ENCODE measurements around the gene ELOVL3.

Gene ELOVL3

DNA sequence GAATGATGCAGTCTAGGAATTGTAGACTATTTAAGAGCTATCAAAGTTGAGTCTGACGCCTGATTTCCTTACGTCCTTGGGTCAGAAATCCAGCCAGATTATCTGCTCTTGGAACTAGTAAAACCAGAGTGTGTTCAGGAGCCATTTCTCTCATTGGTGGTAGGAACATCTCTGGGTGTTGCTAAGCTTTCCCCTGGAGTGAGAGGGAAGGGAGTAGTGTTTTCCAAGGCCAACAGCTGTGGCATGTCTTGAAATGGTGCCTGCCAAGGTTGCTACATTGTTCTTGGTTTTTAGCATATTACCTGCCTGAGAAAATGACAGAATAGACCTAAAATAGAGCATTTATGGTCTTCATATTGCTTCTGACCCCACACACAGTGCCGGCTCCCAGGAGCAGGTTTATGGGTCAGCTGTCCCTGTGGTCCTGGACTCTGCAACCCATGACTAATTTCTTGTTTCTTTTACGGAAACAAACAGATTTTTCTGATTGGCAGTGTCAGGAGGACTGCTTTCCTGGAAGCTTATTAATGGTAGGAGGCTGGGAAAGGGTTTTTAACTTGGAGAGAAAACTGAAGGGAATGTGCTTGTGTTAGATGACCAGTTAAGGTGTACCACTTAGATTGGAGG is 36.8 kb downstream of the ELOVL3 start:
- Histone ChIP-seq H3K36me3 (ENCODE audit: insufficient read depth, low read length) (peaks cover 71% of the 10 kb centered on the region), H3K4me1 (ENCODE audit: insufficient read depth, low read length) (no peaks in the 10 kb centered on the region), H3K27me3 (ENCODE audit: insufficient read depth, low read length, poor library complexity) (no peaks in the 10 kb centered on the region), H3K9me3 (ENCODE audit: insufficient read depth, low read length, severe bottlenecking) (no peaks in the 10 kb centered on the region), H4K20me1 (ENCODE audit: insufficient read depth, low read length) (peaks cover 24% of the 10 kb centered on the region; the same call in 1 of the 2 replicates), H3K27ac (ENCODE audit: low read length) (no peak overlapping the region), H3K4me3 (ENCODE audit: low read depth in 1 of 2, low read length in 2 of 2) (no peak overlapping the region), H3K4me2 (ENCODE audit: insufficient read depth, low read length) (no peak overlapping the region), H3K79me2 (ENCODE audit: insufficient read depth, low read length) (peaks cover 66% of the 10 kb centered on the region), H3K9ac (ENCODE audit: low read depth, low read length) (no peak overlapping the region), H2AFZ (ENCODE audit: low read depth, low read length) (no peak overlapping the region)
- no peak for TF ChIP-seq EZH2 (IDR thresholded peaks at IDR 0.05; ENCODE audit: borderline replicate concordance, low read depth, low read length, severe bottlenecking)
- TF ChIP-seq, protein P1, sequence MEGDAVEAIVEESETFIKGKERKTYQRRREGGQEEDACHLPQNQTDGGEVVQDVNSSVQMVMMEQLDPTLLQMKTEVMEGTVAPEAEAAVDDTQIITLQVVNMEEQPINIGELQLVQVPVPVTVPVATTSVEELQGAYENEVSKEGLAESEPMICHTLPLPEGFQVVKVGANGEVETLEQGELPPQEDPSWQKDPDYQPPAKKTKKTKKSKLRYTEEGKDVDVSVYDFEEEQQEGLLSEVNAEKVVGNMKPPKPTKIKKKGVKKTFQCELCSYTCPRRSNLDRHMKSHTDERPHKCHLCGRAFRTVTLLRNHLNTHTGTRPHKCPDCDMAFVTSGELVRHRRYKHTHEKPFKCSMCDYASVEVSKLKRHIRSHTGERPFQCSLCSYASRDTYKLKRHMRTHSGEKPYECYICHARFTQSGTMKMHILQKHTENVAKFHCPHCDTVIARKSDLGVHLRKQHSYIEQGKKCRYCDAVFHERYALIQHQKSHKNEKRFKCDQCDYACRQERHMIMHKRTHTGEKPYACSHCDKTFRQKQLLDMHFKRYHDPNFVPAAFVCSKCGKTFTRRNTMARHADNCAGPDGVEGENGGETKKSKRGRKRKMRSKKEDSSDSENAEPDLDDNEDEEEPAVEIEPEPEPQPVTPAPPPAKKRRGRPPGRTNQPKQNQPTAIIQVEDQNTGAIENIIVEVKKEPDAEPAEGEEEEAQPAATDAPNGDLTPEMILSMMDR (IDR thresholded peaks at IDR 0.05; ENCODE audit: borderline replicate concordance, extremely low read depth, low read length, poor library complexity, severe bottlenecking): no peak
- DNase-seq (no peak), ATAC-seq (ENCODE audit: insufficient read depth, low read depth) (no peak)

DNA sequence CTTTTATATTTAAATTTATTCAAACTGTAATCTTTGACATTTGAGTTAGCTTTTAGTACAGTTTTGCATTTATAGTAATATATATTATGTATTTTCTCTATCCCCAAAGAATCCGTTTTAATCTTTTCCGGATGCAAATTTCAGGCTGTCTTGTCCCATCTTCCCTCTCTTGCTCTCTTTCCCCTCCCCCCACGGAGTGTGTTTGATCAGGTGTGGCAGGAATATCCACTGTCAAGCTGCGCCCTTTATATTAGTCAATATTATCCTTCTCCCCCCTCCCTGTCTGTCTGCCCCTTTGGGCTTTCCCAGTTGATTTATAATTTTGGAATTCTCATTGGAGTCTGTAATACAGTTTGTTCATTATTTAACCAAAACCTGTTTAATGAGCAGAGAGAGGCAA is 38.3 kb downstream of the ELOVL3 start:
- Histone ChIP-seq H3K4me3 (ENCODE audit: low read depth in 1 of 2, low read length in 2 of 2) (no peak overlapping the region), H3K9ac (ENCODE audit: low read depth, low read length) (no peak overlapping the region), H3K27ac (ENCODE audit: low read length) (no peak overlapping the region), H3K79me2 (ENCODE audit: insufficient read depth, low read length) (peaks cover 69% of the 10 kb centered on the region), H3K9me3 (ENCODE audit: insufficient read depth, low read length, severe bottlenecking) (no peaks in the 10 kb centered on the region), H3K36me3 (ENCODE audit: insufficient read depth, low read length) (peaks cover 74% of the 10 kb centered on the region), H3K4me2 (ENCODE audit: insufficient read depth, low read length) (no peak overlapping the region), H3K4me1 (ENCODE audit: insufficient read depth, low read length) (no peaks in the 10 kb centered on the region), H3K27me3 (ENCODE audit: insufficient read depth, low read length, poor library complexity) (no peaks in the 10 kb centered on the region), H4K20me1 (ENCODE audit: insufficient read depth, low read length) (peaks cover 37% of the 10 kb centered on the region), H2AFZ (ENCODE audit: low read depth, low read length) (no peak overlapping the region)
- no peak for DNase-seq
- ATAC-seq (ENCODE audit: insufficient read depth, low read depth): no peak
- TF ChIP-seq, protein P1 (IDR thresholded peaks at IDR 0.05; ENCODE audit: borderline replicate concordance, extremely low read depth, low read length, poor library complexity, severe bottlenecking): no peak
- TF ChIP-seq EZH2 (IDR thresholded peaks at IDR 0.05; ENCODE audit: borderline replicate concordance, low read depth, low read length, severe bottlenecking): no peak

DNA sequence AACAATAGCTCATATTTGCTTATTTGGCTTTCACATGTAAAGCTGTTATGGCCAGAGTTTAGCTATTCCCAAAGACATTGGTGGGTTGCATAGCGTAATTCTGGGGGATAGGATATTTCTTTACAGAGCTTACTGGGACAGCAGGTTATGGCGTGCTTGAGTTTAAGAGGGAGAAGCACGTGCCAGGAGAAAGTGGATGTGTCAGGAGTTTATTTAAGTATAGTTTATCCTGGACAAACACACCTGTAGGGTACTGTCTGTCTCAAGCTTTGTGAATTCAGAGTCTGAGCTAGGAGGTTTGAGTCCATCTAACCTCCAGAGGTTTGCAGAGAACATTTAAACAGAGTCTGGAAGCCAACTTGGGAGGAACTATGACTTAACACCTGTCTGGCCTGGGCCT is 40.6 kb downstream of the ELOVL3 start:
- Histone ChIP-seq H3K79me2 (ENCODE audit: insufficient read depth, low read length) (peaks cover 80% of the 10 kb centered on the region), H3K4me2 (ENCODE audit: insufficient read depth, low read length) (no peak overlapping the region), H3K9me3 (ENCODE audit: insufficient read depth, low read length, severe bottlenecking) (no peaks in the 10 kb centered on the region), H3K27ac (ENCODE audit: low read length) (no peak overlapping the region), H4K20me1 (ENCODE audit: insufficient read depth, low read length) (peaks cover 37% of the 10 kb centered on the region), H3K4me1 (ENCODE audit: insufficient read depth, low read length) (no peaks in the 10 kb centered on the region), H3K36me3 (ENCODE audit: insufficient read depth, low read length) (peaks cover 53% of the 10 kb centered on the region), H2AFZ (ENCODE audit: low read depth, low read length) (no peak overlapping the region), H3K27me3 (ENCODE audit: insufficient read depth, low read length, poor library complexity) (no peaks in the 10 kb centered on the region), H3K9ac (ENCODE audit: low read depth, low read length) (no peak overlapping the region), H3K4me3 (ENCODE audit: low read depth in 1 of 2, low read length in 2 of 2) (no peak overlapping the region)
- no peak for TF ChIP-seq EZH2 (IDR thresholded peaks at IDR 0.05; ENCODE audit: borderline replicate concordance, low read depth, low read length, severe bottlenecking)
- TF ChIP-seq, protein P1 (IDR thresholded peaks at IDR 0.05; ENCODE audit: borderline replicate concordance, extremely low read depth, low read length, poor library complexity, severe bottlenecking): no peak
- ATAC-seq (ENCODE audit: insufficient read depth, low read depth): no peak
- no peak for DNase-seq
